ENCODE data around the gene TMEM88.

The TMEM88 gene

GRCh38 chr17:7886227-7887037 lies 31.6 kb downstream of the TMEM88 start:
- DNase-seq, result peak; percentile 71 to 75

DNA sequence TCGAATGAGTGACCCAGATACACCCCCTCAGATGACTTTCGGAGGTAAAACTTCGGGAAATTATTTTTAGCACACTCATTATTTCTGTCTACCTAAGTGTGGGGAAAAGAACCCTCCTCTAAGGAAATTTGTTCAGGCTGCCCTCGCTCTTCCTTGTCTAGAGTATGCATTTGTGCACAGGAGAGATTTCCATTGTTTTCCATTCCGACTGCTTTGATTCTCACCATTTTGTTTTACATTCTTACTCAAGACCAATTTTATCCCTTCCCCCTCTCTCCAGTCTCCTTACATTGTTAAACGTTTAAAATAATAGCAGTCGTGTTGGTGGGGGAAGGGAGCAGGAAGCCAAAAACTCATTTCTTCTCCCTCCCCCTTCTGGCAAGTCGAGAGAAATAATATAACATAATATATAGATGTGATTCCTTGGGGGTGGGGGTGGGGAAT lies 32.2 kb downstream of the TMEM88 start:
- no peak for DNase-seq

DNA sequence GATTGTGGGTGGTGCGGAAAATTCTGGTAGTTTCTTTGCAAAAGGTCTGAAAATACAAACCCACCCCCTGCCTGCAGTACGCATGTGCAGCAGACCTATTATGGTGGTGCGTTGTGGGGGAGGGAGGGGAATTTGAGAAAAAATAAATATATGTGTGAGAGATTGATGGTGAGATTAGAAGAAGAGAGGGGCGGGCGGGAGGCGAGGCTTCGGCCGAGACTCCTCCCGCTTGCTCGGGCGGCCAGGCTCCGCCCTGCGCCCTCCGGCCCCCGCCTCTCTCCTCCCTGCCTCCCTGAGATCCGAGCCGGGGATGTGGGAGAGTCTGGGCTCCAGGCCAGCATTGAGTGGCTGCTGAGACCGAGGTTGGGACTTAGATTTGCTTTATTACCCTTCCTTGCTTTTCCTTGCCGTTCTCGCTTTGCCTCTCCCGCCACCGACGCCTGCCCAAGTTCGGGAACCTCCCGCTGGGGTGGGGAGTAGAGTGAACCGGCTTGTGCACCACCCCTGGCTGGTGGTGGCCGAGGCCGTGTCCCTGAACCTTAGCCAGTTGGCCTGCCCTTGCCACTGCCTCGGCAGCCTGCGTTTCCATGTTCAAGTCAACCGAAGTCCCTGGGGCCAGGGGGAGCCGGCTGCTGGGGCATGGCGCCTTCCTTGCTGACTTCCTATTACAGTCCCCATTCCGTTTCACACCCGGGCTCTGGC lies 32.8 kb downstream of the TMEM88 start:
- DNase-seq, result peak; percentile 94 to 96

- DNase-seq, result peak; percentile 19 to 43
Measured at GRCh38 chr17:7888184-7888920, 33.5 kb downstream of the TMEM88 start, which contains the start of gene CHD3. Gene CHD3, plus strand, starts transcription at chr17:7888789. Its CDS starts 212 bp downstream, at chr17:7889001.

- DNase-seq, result peak; percentile 41 to 70
Measured at GRCh38 chr17:7889166-7889955, 34.5 kb downstream of the TMEM88 start.

DNA sequence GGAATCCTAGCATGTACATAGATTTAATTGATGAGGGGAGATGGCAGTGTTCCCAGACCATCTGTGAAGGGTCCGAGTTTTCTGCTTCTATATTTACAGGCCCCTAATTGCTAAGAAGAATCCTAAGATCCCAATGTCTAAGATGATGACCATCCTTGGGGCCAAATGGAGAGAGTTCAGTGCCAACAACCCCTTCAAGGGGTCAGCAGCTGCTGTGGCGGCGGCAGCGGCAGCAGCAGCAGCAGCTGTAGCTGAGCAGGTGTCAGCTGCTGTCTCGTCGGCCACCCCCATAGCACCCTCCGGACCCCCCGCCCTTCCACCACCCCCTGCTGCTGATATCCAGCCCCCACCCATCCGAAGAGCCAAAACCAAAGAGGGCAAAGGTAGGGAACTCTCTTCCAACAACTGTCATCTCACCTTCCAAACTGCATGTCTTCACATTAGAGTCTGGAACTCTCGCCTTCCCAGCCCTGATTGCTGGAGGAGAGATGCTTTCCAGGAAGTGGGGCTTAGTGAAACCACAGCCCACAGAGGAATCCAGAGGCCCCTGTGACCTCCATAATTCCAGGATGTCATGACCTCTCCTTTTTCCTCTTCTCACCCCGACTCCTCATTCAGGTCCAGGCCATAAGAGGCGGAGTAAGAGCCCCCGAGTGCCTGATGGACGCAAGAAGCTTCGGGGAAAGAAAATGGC lies 38.5 kb downstream of the TMEM88 start:
- DNase-seq, result no peak

GRCh38 chr17:7894226-7894625 lies 39.4 kb downstream of the TMEM88 start:
- DNase-seq, result no peak

- DNase-seq, result no peak
Measured at GRCh38 chr17:7894866-7895265, 40.0 kb downstream of the TMEM88 start.

DNA sequence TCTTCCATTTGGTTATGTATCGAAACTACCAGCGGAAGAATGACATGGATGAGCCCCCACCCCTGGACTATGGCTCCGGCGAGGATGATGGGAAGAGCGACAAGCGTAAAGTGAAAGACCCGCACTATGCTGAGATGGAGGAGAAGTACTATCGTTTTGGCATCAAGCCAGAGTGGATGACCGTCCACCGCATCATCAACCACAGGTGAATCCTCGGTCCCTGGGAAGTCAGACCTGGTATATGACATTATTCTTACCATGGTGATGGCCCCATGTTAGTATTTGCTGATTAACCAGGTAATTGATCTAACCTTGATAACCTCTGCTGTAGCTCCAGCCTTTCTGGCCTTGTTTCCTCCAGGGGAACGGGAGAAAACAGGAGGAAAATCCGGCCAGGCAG lies 42.2 kb downstream of the TMEM88 start:
- DNase-seq, result no peak

DNA sequence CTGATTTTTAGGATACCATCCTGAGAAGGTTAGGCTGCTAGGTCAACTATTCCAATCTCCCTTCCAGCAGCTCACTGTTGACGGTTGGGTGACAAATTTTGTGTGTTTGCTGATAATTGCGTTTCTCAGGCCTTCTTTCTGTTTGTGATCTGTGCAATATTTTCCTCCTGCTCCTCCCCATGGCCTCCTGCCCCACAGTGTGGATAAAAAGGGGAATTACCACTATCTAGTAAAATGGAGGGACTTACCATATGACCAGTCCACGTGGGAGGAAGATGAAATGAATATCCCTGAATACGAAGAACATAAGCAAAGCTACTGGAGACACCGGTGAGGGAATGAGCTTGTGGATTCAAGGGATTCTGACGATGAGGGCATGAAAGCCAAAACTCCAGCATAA lies 42.9 kb downstream of the TMEM88 start:
- DNase-seq, result peak; percentile 36 to 49

GRCh38 chr17:7903154-7904103 lies 48.6 kb downstream of the TMEM88 start:
- DNase-seq, result no peak
